GM12878 (cell line): ENCODE results near the gene BFSP2. TPM values are rescaled to one million over a fixed set of nuclear protein-coding genes. Genes with fewer than 3 reads are reported as not detected.

Experiments used
- ATAC-seq: fragments of 200-7000 bp; cut with Tn5 transposase; 3 replicates; pipeline ENCODE4 v1.9.1; 2020; ENCODE audit warnings: mild to moderate bottlenecking, moderate library complexity
- BruUV-seq: library from RNA; stranded (reverse); fragments of 400-500 nt; replicated peaks from 2 replicates; lab custom pipeline; 2021; lab: Mats Ljungman, UMichigan
- CTCF ChIA-PET: fragments of 300-600 bp; sonication (Branson Sonifier 250); formaldehyde crosslinking; extraction: SDS; loops from one replicate; lab custom pipeline; 2021; ENCODE audit warnings: inconsistent platforms; lab: Yijun Ruan, JAX
- POLR2A ChIA-PET: fragments of 350-600 bp; formaldehyde crosslinking; extraction: SDS; loops from one replicate; lab custom pipeline; 2021; ENCODE audit warnings: inconsistent platforms; lab: Charles Lee
- RAD21 ChIA-PET: fragments of 300-600 bp; sonication (Branson Sonifier 250); formaldehyde crosslinking; loops from one replicate; lab custom pipeline; 2023; ENCODE audit warnings: antibody characterized with exemption; ENCODE audit not compliant: unreplicated experiment; lab: Charles Lee
- SMC1A ChIA-PET: fragments of 300-600 bp; sonication (Branson Sonifier 250); formaldehyde crosslinking; loops from one replicate; lab custom pipeline; 2023; ENCODE audit not compliant: unreplicated experiment, uncharacterized antibody; lab: Charles Lee
- DNase-seq: peaks from one replicate; pipeline ENCODE4 v3.0.0-alpha.2; 2011; ENCODE audit warnings: low read depth, low spot score
- FAIRE-seq: peaks from 3 replicates; lab custom pipeline; 2011; peaks lifted over from hg19 to GRCh38; lab: Jason Lieb, UNC
- H2AFZ ChIP-seq: 2 replicates; pipeline ENCODE4 v1.6.0; 2011; ENCODE audit warnings: low read depth, low read length, control low read depth; ENCODE audit not compliant: control insufficient read depth
- H3K27ac ChIP-seq: 2 replicates; pipeline ENCODE4 v1.5.1; 2011; ENCODE audit warnings: control low read depth; ENCODE audit not compliant: control insufficient read depth, insufficient read depth
- H3K27me3 ChIP-seq, 2 experiments: replicated peaks in 1 of 2; 2 replicates each; pipeline versions ENCODE4 v1.6.0 to v1.6.1; 2011; ENCODE audit warnings: low read length in 1 of 2; ENCODE audit not compliant: control insufficient read depth in 2 of 2, insufficient read depth in 2 of 2
- H3K36me3 ChIP-seq, 2 experiments: 2 replicates each; pipeline ENCODE4 v1.5.1; 2011; ENCODE audit warnings: low read length in 1 of 2; ENCODE audit not compliant: control insufficient read depth in 2 of 2, insufficient read depth in 2 of 2
- H3K4me1 ChIP-seq: 2 replicates; pipeline ENCODE4 v1.6.1; 2011; ENCODE audit warnings: mild to moderate bottlenecking, low read length, moderate library complexity, mixed read lengths; ENCODE audit not compliant: control insufficient read depth, insufficient read depth
- H3K4me2 ChIP-seq: 2 replicates; pipeline ENCODE4 v1.6.0; 2011; ENCODE audit warnings: control low read depth; ENCODE audit not compliant: control insufficient read depth, insufficient read depth
- H3K4me3 ChIP-seq: fragments of 200-600 bp; sonication (generic); 2 replicates; pipeline ENCODE4 v1.5.1; 2016
- H3K79me2 ChIP-seq: 2 replicates; pipeline ENCODE4 v1.6.0; 2011; ENCODE audit warnings: low read length; ENCODE audit not compliant: control insufficient read depth, insufficient read depth
- H3K9ac ChIP-seq: 2 replicates; pipeline ENCODE4 v1.8.0; 2011; ENCODE audit warnings: low read length, control low read depth, mixed read lengths; ENCODE audit not compliant: control insufficient read depth, insufficient read depth
- H3K9me3 ChIP-seq: replicated peaks from 3 replicates; pipeline ENCODE4 v1.5.1; 2011; ENCODE audit warnings: mild to moderate bottlenecking, low read length; ENCODE audit not compliant: control insufficient read depth, insufficient read depth
- H4K20me1 ChIP-seq: 2 replicates; pipeline ENCODE4 v1.6.0; 2011; ENCODE audit not compliant: control insufficient read depth, insufficient read depth
- BCL3 ChIP-seq: IDR thresholded peaks from 2 replicates; pipeline ENCODE4 v1.6.1; 2011; ENCODE audit warnings: borderline replicate concordance, low read depth, mild to moderate bottlenecking, moderate library complexity, low read length; ENCODE audit not compliant: insufficient read depth, poor library complexity, severe bottlenecking
- IKZF1 ChIP-seq: fragments of 450-650 bp; conservative IDR thresholded peaks from 2 replicates; pipeline ENCODE4 v1.6.1; 2017; ENCODE audit warnings: antibody characterized with exemption, mild to moderate bottlenecking
- KLF5 ChIP-seq: fragments of 450-650 bp; IDR thresholded peaks from 2 replicates; pipeline ENCODE4 v1.6.1; 2014; ENCODE audit warnings: mild to moderate bottlenecking; ENCODE audit not compliant: partially characterized antibody
- PML ChIP-seq: IDR thresholded peaks from 2 replicates; pipeline ENCODE4 v1.6.1; 2012; ENCODE audit warnings: low read length, inconsistent platforms
- RAD51 ChIP-seq: fragments of 450-650 bp; IDR thresholded peaks from 2 replicates; pipeline ENCODE4 v1.6.1; 2016; ENCODE audit warnings: moderate library complexity, mild to moderate bottlenecking, inconsistent platforms
- ZNF274 ChIP-seq: IDR thresholded peaks from one replicate; pipeline ENCODE4 v1.8.0; 2011; ENCODE audit not compliant: insufficient read length, insufficient read depth
- WGBS: methylation state at CpG from one replicate; pipeline ENCODE4 v1.1.6; 2016; ENCODE audit warnings: low lambda C conversion rate; ENCODE audit not compliant: insufficient replicate concordance, insufficient coverage; ENCODE audit errors: missing lambda C conversion rate; 5-methylcytosine and 5-hydroxymethylcytosine counted together
- in situ Hi-C: fragments of 300-500 bp; cut with MboI; formaldehyde crosslinking; loops from 9 replicates; pipeline ENCODE4 v1.14.3; 2018; ENCODE audit warnings: mixed read lengths
- intact Hi-C: fragments of 100-400 bp; cut with micrococcal nuclease; formaldehyde crosslinking; loops from one replicate; pipeline ENCODE4 v1.14.2; 2022; ENCODE audit not compliant: unreplicated experiment
- polyA plus RNA-seq, 11 experiments: library from polyadenylated mRNA; depleted of rRNA in 4 of 11; unstranded in 6 of 11; stranded (reverse) in 5 of 11; fragments of >200 nt; fragmentation: Nextera tagmentation in 4 of 11; fragmentation: Illumina TruSeq in 1 of 11; extraction: Ambion mirVana in 4 of 11; extraction: Trizol in 1 of 11; gene quantifications; 1 replicate in 1 of 11; 2 replicates in 10 of 11; pipeline versions ENCODE4 v1.2.1 to v1.2.3, GENCODE V29; 2011 to 2016; ENCODE audit warnings: inconsistent platforms in 2 of 11, missing spikeins in 2 of 11, low read depth in 1 of 11
- total RNA-seq, 4 experiments: library from RNA; depleted of rRNA in 3 of 4; stranded (reverse); fragments of >200 nt in 3 of 4; fragmentation: Illumina TruSeq in 1 of 4; extraction: Trizol in 1 of 4; gene quantifications; 2 replicates each; pipeline versions ENCODE4 v1.2.1 to v1.2.3, GENCODE V29; 2013 to 2021
- TF ChIP-seq, protein P1 (sequence below): fragments of 450-650 bp; IDR thresholded peaks from 2 replicates; pipeline ENCODE4 v1.6.1; 2016; ENCODE audit warnings: mild to moderate bottlenecking, moderate library complexity, borderline replicate concordance

BFSP2 gene
- total and polyA plus RNA-seq, 10 of the 15 experiments (the other 5 are each of a cell fraction or from before 2014, with no cell fraction given) = 1.5 to 20.4 (median 7.3) TPM

GRCh38 chr3:133379926-133380325 lies 19.9 kb upstream of the BFSP2 start:
- no peak for FAIRE-seq
- no peaks in the 10 kb centered on the region for H3K79me2 ChIP-seq
- ChIA-PET RAD21 (no interaction called here), SMC1A (interaction anchor here (1.4 to 1.6 kb wide), 2 partner anchors 338 to 339 kb away, joined by 3 to 4 read pairs; no protein-coding TSS in a partner anchor), CTCF (no interaction called here), POLR2A (no interaction called here)
- no peak overlapping the region for H3K4me3 ChIP-seq
- WGBS = 43% methylated on average over 19 of the region's 19 CpGs
- no peak overlapping the region for H2AFZ ChIP-seq
- no peak for TF ChIP-seq PML
- TF ChIP-seq KLF5 = no peak
- TF ChIP-seq RAD51 = no peak
- TF ChIP-seq ZNF274 = no peak
- TF ChIP-seq, protein P1, sequence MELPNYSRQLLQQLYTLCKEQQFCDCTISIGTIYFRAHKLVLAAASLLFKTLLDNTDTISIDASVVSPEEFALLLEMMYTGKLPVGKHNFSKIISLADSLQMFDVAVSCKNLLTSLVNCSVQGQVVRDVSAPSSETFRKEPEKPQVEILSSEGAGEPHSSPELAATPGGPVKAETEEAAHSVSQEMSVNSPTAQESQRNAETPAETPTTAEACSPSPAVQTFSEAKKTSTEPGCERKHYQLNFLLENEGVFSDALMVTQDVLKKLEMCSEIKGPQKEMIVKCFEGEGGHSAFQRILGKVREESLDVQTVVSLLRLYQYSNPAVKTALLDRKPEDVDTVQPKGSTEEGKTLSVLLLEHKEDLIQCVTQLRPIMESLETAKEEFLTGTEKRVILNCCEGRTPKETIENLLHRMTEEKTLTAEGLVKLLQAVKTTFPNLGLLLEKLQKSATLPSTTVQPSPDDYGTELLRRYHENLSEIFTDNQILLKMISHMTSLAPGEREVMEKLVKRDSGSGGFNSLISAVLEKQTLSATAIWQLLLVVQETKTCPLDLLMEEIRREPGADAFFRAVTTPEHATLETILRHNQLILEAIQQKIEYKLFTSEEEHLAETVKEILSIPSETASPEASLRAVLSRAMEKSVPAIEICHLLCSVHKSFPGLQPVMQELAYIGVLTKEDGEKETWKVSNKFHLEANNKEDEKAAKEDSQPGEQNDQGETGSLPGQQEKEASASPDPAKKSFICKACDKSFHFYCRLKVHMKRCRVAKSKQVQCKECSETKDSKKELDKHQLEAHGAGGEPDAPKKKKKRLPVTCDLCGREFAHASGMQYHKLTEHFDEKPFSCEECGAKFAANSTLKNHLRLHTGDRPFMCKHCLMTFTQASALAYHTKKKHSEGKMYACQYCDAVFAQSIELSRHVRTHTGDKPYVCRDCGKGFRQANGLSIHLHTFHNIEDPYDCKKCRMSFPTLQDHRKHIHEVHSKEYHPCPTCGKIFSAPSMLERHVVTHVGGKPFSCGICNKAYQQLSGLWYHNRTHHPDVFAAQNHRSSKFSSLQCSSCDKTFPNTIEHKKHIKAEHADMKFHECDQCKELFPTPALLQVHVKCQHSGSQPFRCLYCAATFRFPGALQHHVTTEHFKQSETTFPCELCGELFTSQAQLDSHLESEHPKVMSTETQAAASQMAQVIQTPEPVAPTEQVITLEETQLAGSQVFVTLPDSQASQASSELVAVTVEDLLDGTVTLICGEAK = no peak
- TF ChIP-seq IKZF1 = no peak
- TF ChIP-seq BCL3 = no peak
- H3K36me3 ChIP-seq = no peaks in the 10 kb centered on the region
- BruUV-seq = no TSS peak
- H3K9ac ChIP-seq = no peak overlapping the region
- no peak overlapping the region for H3K4me2 ChIP-seq
- no peaks in the 10 kb centered on the region; a peak in 2 of 4 replicates for H3K27me3 ChIP-seq
- no peak for DNase-seq
- H4K20me1 ChIP-seq = no peaks in the 10 kb centered on the region
- no peaks in the 10 kb centered on the region for H3K4me1 ChIP-seq
- no peak for ATAC-seq
- intact Hi-C loops (loop anchor here (5.0 kb wide), 1 partner anchor 578 kb away; no protein-coding TSS in a partner anchor), in situ Hi-C loops (loop anchor here (5.0 to 25.0 kb wide), 2 partner anchors 648 to 843 kb away; no protein-coding TSS in a partner anchor)
- H3K9me3 ChIP-seq = no peaks in the 10 kb centered on the region
- no peak overlapping the region for H3K27ac ChIP-seq
